Smooth muscle cell (in vitro differentiated cells): ENCODE measurements around the gene OR2B2. TPM values are rescaled to one million over a fixed set of nuclear protein-coding genes. Genes with fewer than 3 reads are reported as not detected.

ENCODE experiments used
- DNase-seq: peaks from one replicate; lab custom pipeline; 2025; ENCODE audit not compliant: unreplicated experiment; lab: John Stamatoyannopoulos, UW
- H2AFZ ChIP-seq: fragments of 200-600 bp; sonication (generic); 2 replicates; pipeline ENCODE4 v1.6.0; 2016; ENCODE audit warnings: antibody characterized with exemption, low read depth, mild to moderate bottlenecking
- H3F3A ChIP-seq: fragments of 200-600 bp; sonication (generic); 2 replicates; pipeline ENCODE4 v1.6.0; 2017; ENCODE audit warnings: antibody characterized with exemption, low read depth
- H3K27ac ChIP-seq: fragments of 200-600 bp; sonication (generic); 2 replicates; pipeline ENCODE4 v1.5.1; 2016; ENCODE audit warnings: low read depth, mild to moderate bottlenecking
- H3K27me3 ChIP-seq: fragments of 200-600 bp; sonication (generic); 2 replicates; pipeline ENCODE4 v1.6.1; 2016; ENCODE audit warnings: low read depth, mild to moderate bottlenecking
- H3K36me3 ChIP-seq: fragments of 200-600 bp; sonication (generic); 2 replicates; pipeline ENCODE4 v1.5.1; 2016; ENCODE audit warnings: low read depth
- H3K4me1 ChIP-seq: fragments of 200-600 bp; sonication (generic); 2 replicates; pipeline ENCODE4 v1.5.1; 2016; ENCODE audit warnings: low read depth
- H3K4me2 ChIP-seq: fragments of 200-600 bp; sonication (generic); 2 replicates; pipeline ENCODE4 v1.6.0; 2016; ENCODE audit warnings: mild to moderate bottlenecking
- H3K4me3 ChIP-seq: fragments of 200-600 bp; sonication (generic); 2 replicates; pipeline ENCODE4 v1.5.1; 2016; ENCODE audit warnings: mild to moderate bottlenecking
- H3K79me2 ChIP-seq: fragments of 200-600 bp; sonication (generic); 2 replicates; pipeline ENCODE4 v1.6.0; 2016; ENCODE audit warnings: low read depth, mild to moderate bottlenecking
- H3K9ac ChIP-seq: fragments of 200-600 bp; sonication (generic); 2 replicates; pipeline ENCODE4 v1.6.0; 2016; ENCODE audit warnings: low read depth
- H3K9me3 ChIP-seq: fragments of 200-600 bp; sonication (generic); replicated peaks from 2 replicates; pipeline ENCODE4 v1.5.1; 2016; ENCODE audit warnings: low read depth
- H4K20me1 ChIP-seq: fragments of 200-600 bp; sonication (generic); 2 replicates; pipeline ENCODE4 v1.6.0; 2016; ENCODE audit warnings: low read depth
- CTCF ChIP-seq: fragments of 200-600 bp; sonication (generic); IDR thresholded peaks from 2 replicates; pipeline ENCODE4 v1.5.1; 2017; ENCODE audit warnings: borderline replicate concordance, mild to moderate bottlenecking, antibody characterized with exemption; ENCODE audit not compliant: insufficient read depth, poor library complexity, severe bottlenecking
- WGBS: methylation state at CpG from one replicate; pipeline ENCODE4 v1.1.7; 2016; ENCODE audit warnings: low lambda C conversion rate; 5-methylcytosine and 5-hydroxymethylcytosine counted together
- polyA plus RNA-seq: library from polyadenylated mRNA; unstranded; fragments of >200 nt; fragmentation: Nextera tagmentation; extraction: Ambion mirVana; gene quantifications from 2 replicates; pipeline ENCODE4 v1.2.1, GENCODE V29; 2016
- total RNA-seq: library from RNA; depleted of rRNA; stranded (reverse); fragments of >200 nt; gene quantifications from 2 replicates; pipeline ENCODE4 v1.2.3, GENCODE V29; 2014

OR2B2 gene
- total and polyA plus RNA-seq, 2 experiments from 2014 or later = not detected

DNA sequence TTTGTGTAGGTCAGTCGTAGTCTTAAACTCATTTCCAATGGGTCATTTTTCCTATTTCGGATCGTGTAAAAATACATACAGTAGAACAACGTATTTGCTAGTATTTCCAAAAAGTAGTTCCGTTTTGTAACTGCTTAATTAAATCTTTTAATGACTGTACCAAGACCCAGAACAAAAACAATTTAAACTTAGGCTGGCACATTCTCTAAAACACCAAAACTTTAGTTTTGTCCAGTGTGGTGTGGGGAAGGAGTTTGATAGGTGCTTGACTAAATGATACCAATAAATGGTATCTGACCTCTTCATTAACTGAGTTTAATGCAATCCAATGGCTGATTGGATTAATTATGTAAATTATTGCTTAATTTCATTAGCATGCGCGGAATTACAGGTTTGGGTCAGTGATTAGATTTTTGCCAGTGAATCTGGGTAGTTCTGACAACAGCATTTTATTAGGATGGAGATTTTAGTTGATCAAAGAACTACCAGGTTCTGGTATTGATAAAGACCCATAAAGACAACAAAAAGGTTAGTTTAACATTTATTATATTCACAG is 20.8 kb downstream of the OR2B2 start:
- WGBS = 3% methylated on average over 7 of the region's 7 CpGs
- H4K20me1 ChIP-seq = no peaks in the 10 kb centered on the region
- H3K27ac ChIP-seq = peak overlapping the region; percentile 69
- H3K9me3 ChIP-seq = no peaks in the 10 kb centered on the region
- no peaks in the 10 kb centered on the region for H3K79me2 ChIP-seq
- H3K4me2 ChIP-seq = peak overlapping the region; percentile 85
- TF ChIP-seq CTCF = no peak
- H3K36me3 ChIP-seq = no peaks in the 10 kb centered on the region
- H3F3A ChIP-seq = peaks cover 31% of the 10 kb centered on the region
- H2AFZ ChIP-seq = peak overlapping the region; percentile 38
- H3K27me3 ChIP-seq = no peaks in the 10 kb centered on the region
- H3K4me3 ChIP-seq = peak overlapping the region; percentile 96
- H3K4me1 ChIP-seq = peaks cover 14% of the 10 kb centered on the region
- no peak for DNase-seq
- H3K9ac ChIP-seq = no peak overlapping the region

GRCh38 chr6:27890445-27891319 is 21.5 kb downstream of the OR2B2 start:
- H3K4me3 ChIP-seq = peak overlapping the region; percentile 96
- peak overlapping the region; percentile 85 for H3K4me2 ChIP-seq
- H3K27me3 ChIP-seq = no peaks in the 10 kb centered on the region
- H3K9ac ChIP-seq = peak overlapping the region; percentile 8
- H3K79me2 ChIP-seq = no peaks in the 10 kb centered on the region
- H3K9me3 ChIP-seq = no peaks in the 10 kb centered on the region
- peaks cover 14% of the 10 kb centered on the region for H3K4me1 ChIP-seq
- H3K27ac ChIP-seq = peak overlapping the region; percentile 69
- DNase-seq = no peak
- no peaks in the 10 kb centered on the region for H4K20me1 ChIP-seq
- peak overlapping the region; percentile 46 for H2AFZ ChIP-seq
- H3F3A ChIP-seq = peaks cover 31% of the 10 kb centered on the region
- no peaks in the 10 kb centered on the region for H3K36me3 ChIP-seq
- WGBS = 1% methylated on average over 50 of the region's 50 CpGs
- TF ChIP-seq CTCF = no peak

DNA sequence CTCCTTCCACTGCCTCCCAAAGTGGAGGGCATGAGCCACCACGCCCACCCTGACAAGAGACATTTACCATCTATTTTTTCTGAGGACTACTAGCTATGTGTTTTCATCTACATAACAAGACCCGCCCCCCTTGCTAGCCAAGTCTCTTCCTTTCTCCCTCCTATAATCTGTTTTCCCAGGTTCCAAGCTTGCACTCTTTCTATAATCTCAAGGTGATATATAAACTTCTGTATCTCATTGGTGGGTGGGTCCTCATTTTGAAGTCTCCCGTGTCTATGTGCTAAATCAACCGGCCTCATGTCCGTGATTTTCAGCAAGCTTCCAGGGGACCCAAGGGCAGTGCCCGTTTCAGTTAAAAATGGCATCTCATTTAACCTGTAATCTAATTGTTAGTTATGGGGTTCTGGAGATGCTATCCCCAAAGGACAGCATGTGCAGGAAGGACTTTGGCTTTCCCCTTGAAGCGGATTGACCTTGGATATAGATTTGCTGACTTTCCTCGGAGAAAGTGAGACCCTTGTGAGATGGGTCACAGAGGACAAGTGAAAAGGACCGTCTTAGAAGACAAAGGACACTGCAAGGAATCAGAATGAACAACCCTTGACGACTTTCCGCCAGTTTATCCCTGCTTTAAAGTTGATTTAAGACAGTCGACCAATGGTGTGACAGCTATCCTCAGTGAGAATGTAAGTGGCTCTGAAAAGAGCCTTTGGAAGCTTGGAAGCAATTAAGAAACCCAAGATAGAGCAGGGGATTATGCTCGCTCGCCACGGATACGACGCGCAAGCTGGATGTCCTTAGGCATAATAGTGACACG is 22.4 kb downstream of the OR2B2 start:
- H3K4me3 ChIP-seq = peak overlapping the region; percentile 96
- DNase-seq = no peak
- no peaks in the 10 kb centered on the region for H3K27me3 ChIP-seq
- peak overlapping the region; percentile 8 for H3K9ac ChIP-seq
- H3K36me3 ChIP-seq = no peaks in the 10 kb centered on the region
- no peaks in the 10 kb centered on the region for H3K79me2 ChIP-seq
- 6% methylated on average over 19 of the region's 19 CpGs for WGBS
- H3F3A ChIP-seq = peaks cover 28% of the 10 kb centered on the region
- no peaks in the 10 kb centered on the region for H4K20me1 ChIP-seq
- peak overlapping the region; percentile 85 for H3K4me2 ChIP-seq
- H2AFZ ChIP-seq = peak overlapping the region; percentile 46
- peaks cover 14% of the 10 kb centered on the region for H3K4me1 ChIP-seq
- TF ChIP-seq CTCF = no peak
- no peaks in the 10 kb centered on the region for H3K9me3 ChIP-seq
- H3K27ac ChIP-seq = peak overlapping the region; percentile 69
